CD4-positive, alpha-beta T cell treated with Interleukin-15 for 4 hours (primary cell): Measurements from ENCODE around the gene ADRA2B.

Source experiments
- DNase-seq: peaks from one replicate; pipeline ENCODE4 v3.0.0-alpha.2; 2020; ENCODE audit warnings: low spot score

Gene ADRA2B

GRCh38 chr2:96116879-96117533, 635 bp upstream of the ADRA2B start:
- peak; percentile 55 for DNase-seq

- DNase-seq: no peak
These were observed 544 bp downstream of the ADRA2B start for GRCh38 chr2:96115631-96116423.

GRCh38 chr2:96114903-96115581, 1.3 kb downstream of the ADRA2B start:
- DNase-seq: no peak

GRCh38 chr2:96114546-96114902, 1.8 kb downstream of the ADRA2B start:
- DNase-seq: no peak

GRCh38 chr2:96113951-96114350, 2.4 kb downstream of the ADRA2B start:
- no peak for DNase-seq

GRCh38 chr2:96113367-96113677, 3.0 kb downstream of the ADRA2B start:
- no peak for DNase-seq

DNA sequence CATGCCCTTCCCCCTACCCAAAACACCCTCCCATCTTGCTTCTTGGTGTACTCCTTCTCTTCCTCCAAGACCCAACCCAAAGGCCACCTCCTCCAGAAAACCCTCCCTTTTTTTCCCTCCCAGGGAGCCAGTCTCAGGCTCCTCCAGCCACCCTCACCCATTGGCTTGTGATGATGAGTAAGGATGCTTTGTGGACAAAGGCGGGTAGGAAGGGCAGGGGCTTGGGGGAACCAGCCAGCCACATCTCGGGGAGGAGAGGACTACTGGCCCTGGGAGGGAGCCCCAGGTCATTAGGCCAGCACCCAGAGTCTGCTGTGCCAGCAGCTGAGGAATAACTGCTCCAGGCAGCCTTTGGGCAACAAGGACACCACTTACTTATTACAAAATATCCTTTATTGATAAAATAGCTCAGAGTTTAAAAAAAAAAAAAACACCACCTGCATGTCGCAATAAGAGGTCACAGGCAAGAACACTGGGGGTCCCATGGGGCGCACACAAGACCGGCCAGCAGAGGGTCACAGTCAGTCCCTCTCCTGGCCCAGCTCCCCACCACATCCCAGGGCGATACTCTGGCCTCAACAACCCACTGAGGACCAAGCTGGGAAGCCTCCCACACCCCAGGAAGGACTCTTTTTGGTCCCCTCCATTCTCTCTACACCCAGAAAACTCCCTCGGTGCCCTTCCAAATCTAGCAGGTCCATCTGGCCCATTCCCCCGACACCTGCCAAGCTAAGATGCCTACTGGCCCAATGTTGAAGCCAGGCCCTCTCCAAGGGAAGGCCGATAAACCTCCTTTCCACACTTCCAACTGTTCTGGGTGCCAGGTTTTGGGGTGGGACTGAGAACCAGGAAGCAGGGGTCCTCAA, 3.6 kb downstream of the ADRA2B start:
- no peak for DNase-seq

- DNase-seq: no peak
These were observed 4.4 kb downstream of the ADRA2B start for GRCh38 chr2:96111823-96112500.

DNA sequence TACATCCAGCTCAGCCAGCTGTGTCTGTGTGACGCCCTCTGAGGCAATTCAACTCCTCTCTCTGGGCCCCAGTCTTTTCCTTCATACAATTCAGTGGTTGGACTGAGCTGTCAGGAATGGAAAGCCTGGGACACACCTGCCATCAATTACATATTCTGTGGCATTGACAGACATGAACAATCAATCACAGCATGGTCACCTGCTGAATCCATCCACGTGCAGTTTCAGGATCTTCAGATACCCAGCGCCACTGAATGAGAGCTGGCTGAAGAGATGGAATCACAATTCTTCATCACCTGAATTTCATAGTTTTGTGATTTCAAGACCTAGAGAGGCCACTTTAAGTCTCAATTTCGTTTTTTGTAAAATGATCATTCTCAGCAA, 5.1 kb downstream of the ADRA2B start:
- no peak for DNase-seq

GRCh38 chr2:96110621-96111256, 5.6 kb downstream of the ADRA2B start:
- no peak for DNase-seq

GRCh38 chr2:96109931-96110511, 6.3 kb downstream of the ADRA2B start:
- no peak for DNase-seq

- no peak for DNase-seq
These were observed 7.0 kb downstream of the ADRA2B start for GRCh38 chr2:96109361-96109680.

GRCh38 chr2:96108541-96109360, 7.6 kb downstream of the ADRA2B start:
- no peak for DNase-seq

DNA sequence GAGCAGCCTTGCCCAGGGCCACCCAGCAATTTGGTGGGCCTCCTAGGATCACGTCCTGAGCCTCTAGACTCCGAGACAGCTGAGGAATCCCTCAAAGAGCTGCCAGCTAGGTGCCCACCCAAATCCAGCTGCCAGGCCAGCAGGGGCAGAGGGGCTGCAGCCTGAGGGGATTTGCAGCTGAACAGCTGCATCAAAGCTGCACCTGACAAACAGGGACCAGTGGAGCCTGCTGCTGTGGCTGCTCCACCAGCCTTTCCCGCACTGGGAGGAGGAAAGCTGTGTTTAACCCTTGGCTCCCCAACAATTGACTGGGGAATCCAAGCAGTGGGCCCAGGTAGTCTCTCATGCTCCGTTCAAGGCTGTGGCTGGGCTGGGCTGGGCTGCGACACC, 8.2 kb downstream of the ADRA2B start:
- DNase-seq: no peak

GRCh38 chr2:96107708-96108065, 8.7 kb downstream of the ADRA2B start:
- no peak for DNase-seq

GRCh38 chr2:96106991-96107707, 9.2 kb downstream of the ADRA2B start:
- DNase-seq: no peak

- DNase-seq: no peak
These were observed 10.2 kb downstream of the ADRA2B start for GRCh38 chr2:96105994-96106715.

GRCh38 chr2:96105152-96105915, 11.0 kb downstream of the ADRA2B start:
- DNase-seq: no peak
